ENCODE data around the gene ALG8.
"Not testable (repeated sequence)": the region's sequence is repeated elsewhere in the genome, so short reads cannot be mapped to it uniquely, and the experiment has no call there.

ALG8 gene

DNA sequence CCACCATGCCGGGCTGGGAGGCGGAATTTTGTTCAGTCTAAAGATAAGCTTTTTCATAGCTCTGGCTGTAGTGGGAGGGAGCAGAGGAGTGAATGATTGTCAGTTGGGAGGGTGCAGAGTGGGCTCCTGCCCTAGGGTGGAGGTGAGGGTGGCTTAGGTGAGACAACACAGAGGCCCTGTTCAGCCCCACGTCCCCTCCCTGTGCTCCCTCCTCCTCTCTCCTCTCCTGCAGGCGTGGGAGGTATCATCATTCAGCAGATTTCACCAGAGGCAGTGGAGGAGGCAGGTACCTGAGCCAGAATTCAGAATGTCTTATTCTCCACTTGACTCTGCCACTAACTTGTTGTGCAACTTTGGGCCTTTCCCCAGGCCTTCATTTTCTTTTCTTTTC lies 77.5 kb downstream of the ALG8 start:
- H3K36me3 ChIP-seq (ENCODE audit: control insufficient read depth, insufficient read depth, low read length), result no peaks in the 10 kb centered on the region
- H2AK5ac ChIP-seq (ENCODE audit: low read length), result no peak overlapping the region
- H3K79me1 ChIP-seq (ENCODE audit: low read length), result no peaks in the 10 kb centered on the region
- no peak overlapping the region for H3K56ac ChIP-seq (ENCODE audit: low read length)
- no peak overlapping the region for H2BK15ac ChIP-seq (replicated peaks; ENCODE audit: low read depth)
- no peaks in the 10 kb centered on the region for H3K79me2 ChIP-seq (ENCODE audit: control insufficient read depth, insufficient read depth, low read length)
- WGBS (ENCODE audit: extremely low coverage, insufficient coverage, low lambda C conversion rate), result no CpG with 5 or more reads among the region's 4 CpGs
- no peak overlapping the region for H2BK120ac ChIP-seq (ENCODE audit: low read depth, low read length)
- H4K5ac ChIP-seq (ENCODE audit: low read length), result no peak overlapping the region
- no peak overlapping the region for H3K4me2 ChIP-seq (ENCODE audit: low read length)
- no peak overlapping the region for H3K9ac ChIP-seq (ENCODE audit: low read length)
- no peak overlapping the region for H3K4me3 ChIP-seq (ENCODE audit: low read length)
- no peak for DNase-seq
- no peaks in the 10 kb centered on the region for H3K4me1 ChIP-seq (ENCODE audit: control insufficient read depth, low read depth, low read length)
- H3K27me3 ChIP-seq (ENCODE audit: insufficient read depth, low read length, poor library complexity), result no peaks in the 10 kb centered on the region
- H3K18ac ChIP-seq (ENCODE audit: low read length), result no peak overlapping the region
- no peak overlapping the region for H2BK5ac ChIP-seq (ENCODE audit: low read length)
- no peak overlapping the region for H3K4ac ChIP-seq (ENCODE audit: low read depth, low read length)
- H4K8ac ChIP-seq (ENCODE audit: low read depth, low read length), result no peak overlapping the region
- no peak overlapping the region for H3K27ac ChIP-seq (ENCODE audit: low read depth, low read length)
- H3K23ac ChIP-seq (ENCODE audit: low read length), result no peak overlapping the region

DNA sequence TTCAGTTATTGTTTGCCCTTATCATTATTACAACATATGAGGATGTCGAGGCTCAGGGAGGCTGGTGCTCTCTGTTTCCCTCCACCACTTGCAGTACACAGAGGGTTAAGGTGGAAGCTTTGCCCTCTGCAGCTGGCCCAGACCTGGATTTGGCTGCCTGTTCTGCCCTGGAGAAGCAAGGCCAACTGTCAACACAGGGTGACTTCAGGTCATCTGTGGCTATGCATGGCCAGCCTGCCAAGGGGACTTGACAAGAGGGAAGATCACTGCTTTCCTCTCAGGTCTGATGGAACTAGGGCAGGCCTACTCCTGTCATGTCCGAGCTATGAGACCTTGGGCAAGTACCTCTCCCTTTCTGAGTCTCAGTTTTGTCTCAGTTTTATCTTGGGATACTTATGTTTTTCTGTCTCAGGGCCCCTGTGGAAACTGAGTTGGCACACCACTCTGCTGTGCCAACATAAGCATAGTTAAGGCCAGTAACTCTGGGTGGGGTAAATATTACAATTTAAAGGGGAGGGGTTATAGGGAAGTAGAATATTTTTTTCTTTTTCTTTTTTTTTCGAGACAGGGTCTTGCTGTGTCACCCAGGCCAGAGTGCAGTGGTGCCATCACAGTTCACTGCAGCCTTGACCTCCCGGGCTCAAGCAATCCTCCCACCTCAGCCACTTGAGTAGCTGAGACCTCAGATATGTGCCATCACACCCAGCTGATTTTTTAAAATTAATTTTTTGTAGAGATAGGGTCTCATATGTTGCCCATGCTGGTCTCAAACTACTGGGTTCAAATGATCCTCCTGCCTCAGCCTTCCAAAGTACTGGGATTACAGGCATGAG lies 78.1 kb downstream of the ALG8 start:
- Histone ChIP-seq H3K4ac (ENCODE audit: low read depth, low read length) (no peak overlapping the region), H3K4me1 (ENCODE audit: control insufficient read depth, low read depth, low read length) (no peaks in the 10 kb centered on the region), H4K8ac (ENCODE audit: low read depth, low read length) (no peak overlapping the region)

DNA sequence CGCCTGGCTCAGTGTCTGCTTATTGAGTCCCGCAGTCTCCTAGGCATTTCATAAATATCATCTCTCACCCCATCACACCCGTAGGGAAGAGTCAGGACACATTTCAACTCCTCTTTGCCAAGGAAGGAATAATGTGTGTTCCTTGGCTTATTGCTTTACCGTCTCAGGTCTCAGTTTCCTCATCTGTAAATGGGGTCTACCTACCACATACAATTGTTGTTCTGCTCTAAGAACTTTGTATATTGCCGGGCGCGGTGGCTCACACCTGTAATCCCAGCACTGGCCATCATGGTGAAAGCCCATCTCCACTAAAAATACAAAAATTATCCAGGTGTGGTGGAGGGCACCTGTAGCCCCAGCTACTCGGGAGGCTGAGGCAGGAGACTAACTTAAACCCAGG lies 78.9 kb downstream of the ALG8 start:
- H4K5ac ChIP-seq (ENCODE audit: low read length), result no peak overlapping the region
- no peak overlapping the region for H3K4me2 ChIP-seq (ENCODE audit: low read length)
- no peak overlapping the region for H3K4me3 ChIP-seq (ENCODE audit: low read length)
- no peak overlapping the region for H3K56ac ChIP-seq (ENCODE audit: low read length)
- DNase-seq, result no peak
- no peak overlapping the region for H2AK5ac ChIP-seq (ENCODE audit: low read length)
- H3K4ac ChIP-seq (ENCODE audit: low read depth, low read length), result no peak overlapping the region
- H2BK5ac ChIP-seq (ENCODE audit: low read length), result no peak overlapping the region
- no CpG with 5 or more reads among the region's 8 CpGs for WGBS (ENCODE audit: extremely low coverage, insufficient coverage, low lambda C conversion rate)
- H3K9ac ChIP-seq (ENCODE audit: low read length), result no peak overlapping the region
- H3K23ac ChIP-seq (ENCODE audit: low read length), result no peak overlapping the region
- H3K18ac ChIP-seq (ENCODE audit: low read length), result no peak overlapping the region
- no peak overlapping the region for H3K27ac ChIP-seq (ENCODE audit: low read depth, low read length)
- no peaks in the 10 kb centered on the region for H3K79me1 ChIP-seq (ENCODE audit: low read length)
- H3K4me1 ChIP-seq (ENCODE audit: control insufficient read depth, low read depth, low read length), result no peaks in the 10 kb centered on the region
- no peak overlapping the region for H4K8ac ChIP-seq (ENCODE audit: low read depth, low read length)
- H3K79me2 ChIP-seq (ENCODE audit: control insufficient read depth, insufficient read depth, low read length), result no peaks in the 10 kb centered on the region
- H3K36me3 ChIP-seq (ENCODE audit: control insufficient read depth, insufficient read depth, low read length), result no peaks in the 10 kb centered on the region
- no peak overlapping the region for H2BK15ac ChIP-seq (replicated peaks; ENCODE audit: low read depth)
- no peak overlapping the region for H2BK120ac ChIP-seq (ENCODE audit: low read depth, low read length)
- no peaks in the 10 kb centered on the region for H3K27me3 ChIP-seq (ENCODE audit: insufficient read depth, low read length, poor library complexity)

More for the DNA sequence above, 78.1 kb downstream of the ALG8 start:
- Histone ChIP-seq H3K27me3 (ENCODE audit: insufficient read depth, low read length, poor library complexity) (no peaks in the 10 kb centered on the region), H3K79me1 (ENCODE audit: low read length) (no peaks in the 10 kb centered on the region), H3K4me3 (ENCODE audit: low read length) (no peak overlapping the region), H3K23ac (ENCODE audit: low read length) (no peak overlapping the region), H3K9ac (ENCODE audit: low read length) (no peak overlapping the region), H3K79me2 (ENCODE audit: control insufficient read depth, insufficient read depth, low read length) (no peaks in the 10 kb centered on the region), H3K27ac (ENCODE audit: low read depth, low read length) (no peak overlapping the region), H3K56ac (ENCODE audit: low read length) (no peak overlapping the region), H2AK5ac (ENCODE audit: low read length) (no peak overlapping the region), H3K4me2 (ENCODE audit: low read length) (no peak overlapping the region), H3K18ac (ENCODE audit: low read length) (no peak overlapping the region), H2BK15ac (replicated peaks; ENCODE audit: low read depth) (no peak overlapping the region), H2BK5ac (ENCODE audit: low read length) (no peak overlapping the region), H3K36me3 (ENCODE audit: control insufficient read depth, insufficient read depth, low read length) (no peaks in the 10 kb centered on the region), H2BK120ac (ENCODE audit: low read depth, low read length) (no peak overlapping the region), H4K5ac (ENCODE audit: low read length) (no peak overlapping the region)
- WGBS (ENCODE audit: extremely low coverage, insufficient coverage, low lambda C conversion rate), result no CpG with 5 or more reads among the region's 4 CpGs
- DNase-seq, result no peak

DNA sequence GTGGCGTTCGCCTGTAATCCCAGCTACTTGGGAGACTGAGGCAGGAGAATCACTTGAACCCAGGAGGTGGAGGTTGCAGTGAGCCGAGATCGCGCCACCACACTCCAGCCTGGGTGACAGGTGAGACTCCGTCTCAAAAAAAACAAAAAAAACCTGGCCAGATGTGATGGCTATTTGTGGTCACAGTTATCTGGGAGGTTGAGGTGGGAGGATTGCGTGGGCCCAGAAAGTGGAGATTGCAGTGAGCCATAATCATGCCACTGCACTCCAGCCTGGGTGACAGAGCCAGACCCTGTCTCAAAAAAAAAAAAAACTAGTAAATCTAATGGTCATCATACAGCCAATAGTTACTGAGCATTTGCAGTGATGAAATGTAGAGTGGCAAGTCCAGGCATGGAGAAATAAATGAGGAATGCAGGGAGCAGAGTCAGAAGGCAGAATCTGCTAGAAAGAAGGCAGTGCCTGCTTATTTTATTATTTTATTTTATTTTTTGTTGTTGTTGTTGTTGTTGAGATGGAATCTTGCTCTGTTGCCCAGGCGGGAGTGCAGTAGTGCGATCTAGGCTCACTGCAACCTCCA lies 79.6 kb downstream of the ALG8 start:
- not testable (repeated sequence) for DNase-seq; H2AK5ac ChIP-seq (ENCODE audit: low read length); H3K36me3 ChIP-seq (ENCODE audit: control insufficient read depth, insufficient read depth, low read length); H3K18ac ChIP-seq (ENCODE audit: low read length); H3K9ac ChIP-seq (ENCODE audit: low read length); H3K4ac ChIP-seq (ENCODE audit: low read depth, low read length); H3K4me3 ChIP-seq (ENCODE audit: low read length); H3K4me2 ChIP-seq (ENCODE audit: low read length); H4K5ac ChIP-seq (ENCODE audit: low read length); H3K27ac ChIP-seq (ENCODE audit: low read depth, low read length); H2BK5ac ChIP-seq (ENCODE audit: low read length); H2BK15ac ChIP-seq (replicated peaks; ENCODE audit: low read depth); H3K79me2 ChIP-seq (ENCODE audit: control insufficient read depth, insufficient read depth, low read length); H3K27me3 ChIP-seq (ENCODE audit: insufficient read depth, low read length, poor library complexity); H4K8ac ChIP-seq (ENCODE audit: low read depth, low read length); H3K23ac ChIP-seq (ENCODE audit: low read length); H3K4me1 ChIP-seq (ENCODE audit: control insufficient read depth, low read depth, low read length); H3K79me1 ChIP-seq (ENCODE audit: low read length); H2BK120ac ChIP-seq (ENCODE audit: low read depth, low read length); H3K56ac ChIP-seq (ENCODE audit: low read length)
- no CpG with 5 or more reads among the region's 9 CpGs for WGBS (ENCODE audit: extremely low coverage, insufficient coverage, low lambda C conversion rate)

DNA sequence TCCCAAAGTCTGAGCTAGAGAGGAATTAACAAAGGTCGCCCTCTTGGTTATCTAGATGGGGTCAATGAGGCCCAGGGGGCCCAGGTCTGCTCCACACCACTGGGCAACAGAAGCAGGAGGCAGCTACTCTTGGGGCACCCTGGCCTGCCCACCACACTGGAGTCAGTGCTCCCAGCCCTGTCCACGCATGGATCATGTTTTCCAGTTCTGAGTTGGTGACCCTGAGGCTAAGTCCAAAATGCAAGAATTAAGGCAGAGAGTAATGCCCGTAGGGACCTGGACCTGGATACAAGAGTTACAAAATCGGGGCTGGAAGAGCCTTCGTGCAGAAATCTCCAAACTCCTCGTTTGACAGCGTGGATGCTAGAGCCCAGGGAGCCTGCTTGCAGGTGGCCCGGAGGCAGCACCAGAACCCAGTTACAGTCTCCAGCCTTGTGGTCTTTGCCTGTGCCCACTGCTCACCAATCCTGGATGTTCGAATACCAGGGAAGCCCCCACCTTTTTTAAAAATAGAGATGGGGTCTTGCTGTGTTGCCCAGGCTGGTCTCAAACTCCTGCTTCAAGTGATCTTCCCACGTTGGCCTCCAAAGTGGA lies 81.9 kb downstream of the ALG8 start:
- no peak overlapping the region for H3K23ac ChIP-seq (ENCODE audit: low read length)
- H3K79me2 ChIP-seq (ENCODE audit: control insufficient read depth, insufficient read depth, low read length), result no peaks in the 10 kb centered on the region
- H3K4me1 ChIP-seq (ENCODE audit: control insufficient read depth, low read depth, low read length), result no peaks in the 10 kb centered on the region
- H2BK15ac ChIP-seq (replicated peaks; ENCODE audit: low read depth), result no peak overlapping the region
- H2AK5ac ChIP-seq (ENCODE audit: low read length), result no peak overlapping the region
- H2BK120ac ChIP-seq (ENCODE audit: low read depth, low read length), result no peak overlapping the region
- no peak overlapping the region for H2BK5ac ChIP-seq (ENCODE audit: low read length)
- H4K8ac ChIP-seq (ENCODE audit: low read depth, low read length), result no peak overlapping the region
- H3K36me3 ChIP-seq (ENCODE audit: control insufficient read depth, insufficient read depth, low read length), result no peaks in the 10 kb centered on the region
- no peak overlapping the region for H3K27ac ChIP-seq (ENCODE audit: low read depth, low read length)
- H3K27me3 ChIP-seq (ENCODE audit: insufficient read depth, low read length, poor library complexity), result no peaks in the 10 kb centered on the region
- no peak overlapping the region for H3K56ac ChIP-seq (ENCODE audit: low read length)
- no peak for DNase-seq
- H3K4me2 ChIP-seq (ENCODE audit: low read length), result no peak overlapping the region
- WGBS (ENCODE audit: extremely low coverage, insufficient coverage, low lambda C conversion rate), result no CpG with 5 or more reads among the region's 10 CpGs
- no peak overlapping the region for H3K9ac ChIP-seq (ENCODE audit: low read length)
- H3K79me1 ChIP-seq (ENCODE audit: low read length), result no peaks in the 10 kb centered on the region
- H3K4me3 ChIP-seq (ENCODE audit: low read length), result no peak overlapping the region
- H4K5ac ChIP-seq (ENCODE audit: low read length), result no peak overlapping the region
- H3K4ac ChIP-seq (ENCODE audit: low read depth, low read length), result no peak overlapping the region
- H3K18ac ChIP-seq (ENCODE audit: low read length), result no peak overlapping the region

Data from mesendoderm (in vitro differentiated cells).